ENCODE results near the gene GCSAML.

GRCh38 chr1:247506831-247507230 is 42.1 kb upstream of the GCSAML start:
- TF ChIP-seq CTCF (IDR thresholded peaks at IDR 0.05; ENCODE audit: insufficient read depth, low read depth, low read length) (no peak), EZH2 (IDR thresholded peaks at IDR 0.05; ENCODE audit: insufficient read depth, low read length) (no peak)
